ENCODE measurements around the gene MTFR1L.

- no peak for TF ChIP-seq CTCF (IDR thresholded peaks at IDR 0.05)
- TF ChIP-seq POLR2A (IDR thresholded peaks at IDR 0.05), result no peak
- TF ChIP-seq POLR2AphosphoS5 (IDR thresholded peaks at IDR 0.05; ENCODE audit: insufficient read depth in 1 of 2, low read depth in 1 of 2), result no peak
These were observed 28.2 kb downstream of the MTFR1L start for GRCh38 chr1:25847929-25848328.

All from vagina (tissue), 2 donors.